CD14-positive monocyte (primary cell): ENCODE measurements around the gene GAS2L2. TPM values are rescaled to one million over a fixed set of nuclear protein-coding genes. Genes with fewer than 3 reads are reported as not detected.

Source experiments
- DNase-seq, 3 donors: peaks; one replicate each; pipeline ENCODE4 v3.0.0-alpha.2; 2011 to 2022
- H2AFZ ChIP-seq: 2 replicates; pipeline ENCODE4 v1.6.0; 2012; ENCODE audit warnings: mild to moderate bottlenecking, low read depth, low read length, inconsistent platforms; ENCODE audit not compliant: insufficient read depth, poor library complexity, severe bottlenecking
- H3K27ac ChIP-seq, 2 donors: 1 replicate in 1 of 2; 2 replicates in 1 of 2; pipeline ENCODE4 v1.5.1; 2012 to 2013; ENCODE audit warnings: low read length in 2 of 2, control low read depth in 1 of 2, inconsistent platforms in 1 of 2, low read depth in 1 of 2, mild to moderate bottlenecking in 1 of 2
- H3K27me3 ChIP-seq, 2 donors: one replicate each; pipeline versions ENCODE4 v1.6.0 to v1.6.1; 2011 to 2013; ENCODE audit warnings: low read length in 2 of 2; ENCODE audit not compliant: control insufficient read depth in 2 of 2, insufficient read depth in 2 of 2
- H3K36me3 ChIP-seq, 2 donors: replicated peaks in 1 of 2; 1 replicate in 1 of 2; 2 replicates in 1 of 2; pipeline versions ENCODE4 v1.5.1 to v1.6.1; 2012 to 2013; ENCODE audit warnings: low read length in 2 of 2, control low read depth in 1 of 2, inconsistent platforms in 1 of 2, mild to moderate bottlenecking in 1 of 2; ENCODE audit not compliant: insufficient read depth in 2 of 2, control insufficient read depth in 1 of 2
- H3K4me1 ChIP-seq, 2 donors: 1 replicate in 1 of 2; 2 replicates in 1 of 2; pipeline versions ENCODE4 v1.5.1 to v1.6.1; 2012 to 2013; ENCODE audit warnings: low read length in 2 of 2, control low read depth in 1 of 2, inconsistent platforms in 1 of 2, mild to moderate bottlenecking in 1 of 2, moderate library complexity in 1 of 2; ENCODE audit not compliant: insufficient read depth in 2 of 2, control insufficient read depth in 1 of 2
- H3K4me2 ChIP-seq: replicated peaks from 2 replicates; pipeline ENCODE3; 2012; ENCODE audit warnings: low read length, moderate library complexity, mild to moderate bottlenecking; ENCODE audit not compliant: poor library complexity, severe bottlenecking; ENCODE audit errors: extremely low read depth
- H3K4me3 ChIP-seq, 3 experiments: fragments of 200-600 bp in 1 of 3; sonication (generic) in 1 of 3; replicated peaks in 1 of 3; 1 replicate in 2 of 3; 2 replicates in 1 of 3; pipeline ENCODE4 v1.5.1; 2011 to 2013; ENCODE audit warnings: low read length in 3 of 3, mild to moderate bottlenecking in 3 of 3, control low read depth in 2 of 3, low read depth in 2 of 3, inconsistent platforms in 1 of 3, moderate library complexity in 1 of 3
- H3K79me2 ChIP-seq: 2 replicates; pipeline ENCODE4 v1.6.0; 2012; ENCODE audit warnings: mild to moderate bottlenecking, control low read depth, inconsistent platforms, low read length, moderate library complexity; ENCODE audit not compliant: insufficient read depth
- H3K9ac ChIP-seq: 2 replicates; pipeline ENCODE4 v1.6.0; 2017; ENCODE audit warnings: low read length, mild to moderate bottlenecking; ENCODE audit not compliant: insufficient read depth, poor library complexity, severe bottlenecking
- H3K9me3 ChIP-seq, 2 donors: replicated peaks in 1 of 2; 1 replicate in 1 of 2; 2 replicates in 1 of 2; pipeline versions ENCODE4 v1.5.1 to v1.6.1; 2012 to 2013; ENCODE audit warnings: low read length in 2 of 2, control low read depth in 1 of 2; ENCODE audit not compliant: control insufficient read depth in 1 of 2, insufficient read depth in 1 of 2
- H4K20me1 ChIP-seq: 2 replicates; pipeline ENCODE4 v1.6.0; 2012; ENCODE audit warnings: mild to moderate bottlenecking, low read length, control low read depth, moderate library complexity; ENCODE audit not compliant: insufficient read depth
- H3K27ac Mint-ChIP-seq, 7 donors: one replicate each; pipeline ENCODE4 v1.8.0; 2020; ENCODE audit warnings: mild to moderate bottlenecking in 7 of 7, mixed read lengths in 7 of 7, moderate library complexity in 6 of 7, inconsistent platforms in 2 of 7
- H3K27me3 Mint-ChIP-seq, 3 donors: one replicate each; pipeline ENCODE4 v1.8.0; 2021 to 2022; ENCODE audit warnings: low read depth in 3 of 3, mild to moderate bottlenecking in 3 of 3, mixed read lengths in 3 of 3, moderate library complexity in 3 of 3, inconsistent platforms in 1 of 3
- H3K36me3 Mint-ChIP-seq, 2 donors: one replicate each; pipeline ENCODE4 v1.8.0; 2020; ENCODE audit warnings: mixed read lengths in 2 of 2, inconsistent platforms in 1 of 2, mild to moderate bottlenecking in 1 of 2
- H3K4me1 Mint-ChIP-seq: one replicate; pipeline ENCODE4 v1.8.0; 2020; ENCODE audit warnings: mild to moderate bottlenecking, mixed read lengths
- H3K4me3 Mint-ChIP-seq, 2 donors: one replicate each; pipeline ENCODE4 v1.8.0; 2020; ENCODE audit warnings: mild to moderate bottlenecking in 2 of 2, mixed read lengths in 2 of 2, moderate library complexity in 1 of 2
- H3K9me3 Mint-ChIP-seq, 7 donors: one replicate each; pipeline ENCODE4 v1.8.0; 2020 to 2022; ENCODE audit warnings: mixed read lengths in 7 of 7, mild to moderate bottlenecking in 6 of 7, moderate library complexity in 6 of 7, inconsistent platforms in 2 of 7
- CTCF ChIP-seq: fragments of 200-600 bp; IDR thresholded peaks from one replicate; pipeline ENCODE4 v1.8.0; 2022; ENCODE audit warnings: antibody characterized with exemption, mild to moderate bottlenecking
- WGBS: methylation state at CpG from one replicate; pipeline ENCODE4 v1.1.5; 2013; ENCODE audit warnings: missing lambda C conversion rate; ENCODE audit not compliant: insufficient coverage; 5-methylcytosine and 5-hydroxymethylcytosine counted together
- intact Hi-C, 2 donors: fragments of 100-400 bp; cut with micrococcal nuclease; formaldehyde crosslinking; loops; one replicate each; pipeline versions ENCODE4 v1.15.0 to v1.15.1; 2023
- polyA plus RNA-seq, 3 donors: library from polyadenylated mRNA; depleted of rRNA in 1 of 3; unstranded in 2 of 3; stranded (reverse) in 1 of 3; fragments of 300-500 nt in 2 of 3; fragments of >200 nt in 1 of 3; fragmentation: Illumina TruSeq in 2 of 3; gene quantifications; 1 replicate in 2 of 3; 2 replicates in 1 of 3; pipeline ENCODE4 v1.2.3, GENCODE V29; 2012 to 2021

Gene GAS2L2
- polyA plus RNA-seq, 3 donors: not detected

- peaks cover 9 to 15% (median 12%) of the 10 kb centered on the region in 3 donors for H3K27me3 Mint-ChIP-seq
- WGBS: 65% methylated on average over 3 of the region's 6 CpGs
- Histone ChIP-seq H3K4me2 (no peak overlapping the region), H4K20me1 (no peaks in the 10 kb centered on the region), H3K4me1 (peaks cover 3 to 5% of the 10 kb centered on the region in 2 donors), H3K27ac (no peak overlapping the region), H3K27me3 (peaks cover 3 to 8% of the 10 kb centered on the region in 2 donors), H3K36me3 (peaks cover 55 to 71% of the 10 kb centered on the region in 2 donors), H3K79me2 (no peaks in the 10 kb centered on the region), H2AFZ (no peak overlapping the region), H3K9me3 (no peaks in the 10 kb centered on the region), H3K9ac (no peak overlapping the region), H3K4me3 (no peak overlapping the region)
- intact Hi-C loops: no loop called here
- H3K9me3 Mint-ChIP-seq: peaks cover 0 to 3% (median 0%) of the 10 kb centered on the region in 7 donors
- TF ChIP-seq CTCF: no peak
- H3K4me1 Mint-ChIP-seq: peaks cover 11% of the 10 kb centered on the region
- H3K36me3 Mint-ChIP-seq: peaks cover 65 to 69% of the 10 kb centered on the region in 2 donors
- no peak for DNase-seq
- no peak overlapping the region for H3K27ac Mint-ChIP-seq
- no peak overlapping the region for H3K4me3 Mint-ChIP-seq
Observed at GRCh38 chr17:35726127-35726952, 26.7 kb downstream of the GAS2L2 start.

- Mint-ChIP-seq H3K4me1 (peaks cover 5% of the 10 kb centered on the region), H3K27me3 (peaks cover 4 to 9% (median 7%) of the 10 kb centered on the region in 3 donors), H3K9me3 (peaks cover 0 to 2% (median 0%) of the 10 kb centered on the region in 7 donors), H3K4me3 (no peak overlapping the region), H3K36me3 (peaks cover 66 to 75% of the 10 kb centered on the region in 2 donors), H3K27ac (no peak overlapping the region)
- intact Hi-C loops: no loop called here
- no peaks in the 10 kb centered on the region for H3K4me1 ChIP-seq
- no peak overlapping the region for H2AFZ ChIP-seq
- H3K9ac ChIP-seq: no peak overlapping the region
- peaks cover 60 to 77% of the 10 kb centered on the region in 2 donors for H3K36me3 ChIP-seq
- WGBS: 78% methylated on average over 1 of the region's 2 CpGs
- DNase-seq: no peak
- no peak overlapping the region for H3K4me3 ChIP-seq
- TF ChIP-seq CTCF: no peak
- H3K9me3 ChIP-seq: no peaks in the 10 kb centered on the region
- no peaks in the 10 kb centered on the region for H4K20me1 ChIP-seq
- H3K4me2 ChIP-seq: no peak overlapping the region
- peaks cover 0 to 4% of the 10 kb centered on the region in 2 donors for H3K27me3 ChIP-seq
- H3K79me2 ChIP-seq: no peaks in the 10 kb centered on the region
- H3K27ac ChIP-seq: no peak overlapping the region
Observed at GRCh38 chr17:35725802-35726126, 27.3 kb downstream of the GAS2L2 start.
